Limb (tissue), 2 donors: ENCODE results near the gene DCHS1.
A peak's percentile ranks its signal among the peaks of the same experiment; 100 is the strongest.

Experiments
- DNase-seq, 2 donors: peaks; one replicate each; pipeline ENCODE4 v3.0.0-alpha.2; 2016; ENCODE audit errors: extremely low spot score in 2 of 2

Gene DCHS1

DNA sequence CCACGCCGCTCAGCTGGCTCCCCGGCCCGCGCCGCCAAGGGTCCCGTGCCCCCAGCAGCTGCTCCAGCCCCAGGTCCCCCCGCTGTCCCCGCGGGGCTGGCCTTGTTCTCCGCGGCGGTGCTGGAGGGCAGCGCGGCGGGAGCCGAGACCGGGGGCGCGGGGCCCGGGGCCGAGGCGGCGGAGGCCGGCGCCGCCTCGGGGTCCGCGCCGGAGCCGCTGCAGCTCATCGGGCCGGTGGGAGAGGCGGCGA is 43.7 kb downstream of the DCHS1 start:
- no peak for DNase-seq

DNA sequence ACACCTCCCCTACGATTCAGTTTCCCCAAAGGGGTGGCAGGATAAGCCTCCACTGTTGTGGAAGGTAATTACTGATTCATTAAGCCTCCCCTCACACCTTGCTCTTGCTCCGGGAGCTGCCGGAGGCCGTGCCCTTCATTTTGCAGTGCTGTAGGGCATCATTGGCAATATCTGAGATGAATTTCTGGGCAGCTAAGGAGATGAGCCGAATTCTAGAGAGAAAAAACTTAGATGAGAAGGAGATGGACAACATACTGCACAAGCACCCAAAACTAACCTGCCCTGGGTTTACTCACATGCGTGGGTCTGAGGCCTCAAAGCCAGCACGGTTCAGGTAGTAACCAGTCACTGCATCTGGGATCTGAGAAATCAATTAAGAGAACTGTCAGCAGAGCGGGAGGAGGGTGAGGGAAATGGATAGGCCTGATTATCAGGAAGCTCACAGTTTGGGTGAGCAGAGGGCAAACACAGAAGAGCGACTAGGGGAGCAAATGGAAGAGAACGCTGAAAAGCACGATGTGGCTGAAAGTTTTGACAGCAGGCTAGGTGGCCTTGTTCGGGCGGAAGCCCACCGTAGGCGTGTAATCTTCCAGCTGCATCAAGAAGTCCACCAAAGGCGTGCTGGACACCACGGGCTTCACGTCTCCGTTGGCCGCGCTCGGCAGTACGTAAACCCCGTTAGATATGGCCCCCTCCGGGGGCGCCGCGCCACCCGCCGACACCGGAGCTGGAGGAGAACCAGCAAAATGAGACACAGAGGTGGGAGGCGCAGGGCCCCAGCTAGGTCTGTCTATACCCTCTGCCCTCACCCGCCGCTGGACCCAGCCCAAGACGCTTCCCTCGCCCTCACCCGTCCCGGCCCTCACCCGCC is 44.3 kb downstream of the DCHS1 start:
- DNase-seq = no peak

DNA sequence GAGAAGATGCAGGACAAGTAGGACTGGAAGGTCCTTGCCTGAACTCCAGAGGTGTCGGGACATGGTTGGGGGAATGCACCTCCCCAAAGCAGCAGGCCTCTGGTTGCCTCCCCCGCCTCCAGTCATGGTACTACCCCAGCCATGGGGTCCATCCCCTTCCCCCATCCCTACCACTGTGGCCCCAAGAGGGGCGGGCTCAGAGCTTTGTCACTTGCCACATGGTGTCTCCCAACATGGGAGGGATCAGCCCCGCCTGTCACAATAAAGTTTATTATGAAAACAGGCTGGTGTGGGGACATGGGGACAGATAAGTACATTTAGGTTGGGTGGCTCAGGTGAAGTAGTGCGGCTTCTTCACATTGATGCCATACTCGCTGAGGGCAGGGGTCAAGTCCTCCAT is 45.0 kb downstream of the DCHS1 start:
- peak in 1 of 2 donors; percentile 26 for DNase-seq

DNA sequence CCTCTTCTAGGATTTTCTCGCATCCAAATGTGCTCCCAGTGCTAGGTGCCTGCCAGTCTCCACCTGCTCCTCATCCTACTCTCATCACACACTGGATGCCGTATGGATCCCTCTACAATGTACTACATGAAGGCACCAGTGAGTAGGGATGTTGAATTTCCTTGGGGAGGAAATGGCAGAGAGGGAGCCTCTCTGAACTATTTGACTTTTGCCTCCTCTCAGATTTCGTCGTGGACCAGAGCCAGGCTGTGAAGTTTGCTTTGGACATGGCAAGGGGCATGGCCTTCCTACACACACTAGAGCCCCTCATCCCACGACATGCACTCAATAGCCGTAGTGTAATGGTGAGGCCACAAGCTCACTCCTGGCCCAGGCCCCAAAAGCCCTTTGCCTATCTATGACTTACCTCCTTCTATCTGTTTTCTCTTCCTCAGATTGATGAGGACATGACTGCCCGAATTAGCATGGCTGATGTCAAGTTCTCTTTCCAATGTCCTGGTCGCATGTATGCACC is 46.0 kb downstream of the DCHS1 start:
- no peak for DNase-seq

DNA sequence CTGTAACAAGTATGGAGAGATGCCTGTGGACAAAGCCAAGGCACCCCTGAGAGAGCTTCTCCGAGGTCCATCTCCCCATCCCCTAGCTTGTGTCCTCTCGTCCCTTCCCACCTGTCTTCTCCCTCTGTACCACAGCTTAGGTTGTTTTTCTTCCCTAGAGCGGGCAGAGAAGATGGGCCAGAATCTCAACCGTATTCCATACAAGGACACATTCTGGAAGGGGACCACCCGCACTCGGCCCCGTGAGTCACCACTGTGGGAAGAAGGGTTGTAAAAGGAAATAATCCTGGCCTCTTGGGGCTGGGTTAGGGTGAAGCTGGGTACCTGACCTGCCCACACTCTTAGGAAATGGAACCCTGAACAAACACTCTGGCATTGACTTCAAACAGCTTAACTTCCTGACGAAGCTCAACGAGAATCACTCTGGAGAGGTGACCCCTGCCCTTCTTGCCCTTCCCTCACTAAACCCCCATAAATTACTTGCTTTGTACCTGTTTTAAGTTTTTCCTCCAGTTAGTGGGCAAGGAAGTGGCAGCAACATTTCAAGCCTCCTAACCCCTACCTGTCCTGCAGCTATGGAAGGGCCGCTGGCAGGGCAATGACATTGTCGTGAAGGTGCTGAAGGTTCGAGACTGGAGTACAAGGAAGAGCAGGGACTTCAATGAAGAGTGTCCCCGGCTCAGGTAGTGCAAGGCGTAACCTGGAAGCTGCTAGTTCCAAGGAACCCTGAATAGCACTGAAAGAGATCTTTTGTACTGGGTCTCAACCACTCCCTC is 46.7 kb downstream of the DCHS1 start:
- DNase-seq = peak in 1 of 2 donors; percentile 27

- DNase-seq = no peak
Observed at GRCh38 chr11:6608011-6608410, 47.6 kb downstream of the DCHS1 start.

GRCh38 chr11:6607190-6607795 is 48.3 kb downstream of the DCHS1 start:
- peak in 1 of 2 donors; percentile 12 for DNase-seq

DNA sequence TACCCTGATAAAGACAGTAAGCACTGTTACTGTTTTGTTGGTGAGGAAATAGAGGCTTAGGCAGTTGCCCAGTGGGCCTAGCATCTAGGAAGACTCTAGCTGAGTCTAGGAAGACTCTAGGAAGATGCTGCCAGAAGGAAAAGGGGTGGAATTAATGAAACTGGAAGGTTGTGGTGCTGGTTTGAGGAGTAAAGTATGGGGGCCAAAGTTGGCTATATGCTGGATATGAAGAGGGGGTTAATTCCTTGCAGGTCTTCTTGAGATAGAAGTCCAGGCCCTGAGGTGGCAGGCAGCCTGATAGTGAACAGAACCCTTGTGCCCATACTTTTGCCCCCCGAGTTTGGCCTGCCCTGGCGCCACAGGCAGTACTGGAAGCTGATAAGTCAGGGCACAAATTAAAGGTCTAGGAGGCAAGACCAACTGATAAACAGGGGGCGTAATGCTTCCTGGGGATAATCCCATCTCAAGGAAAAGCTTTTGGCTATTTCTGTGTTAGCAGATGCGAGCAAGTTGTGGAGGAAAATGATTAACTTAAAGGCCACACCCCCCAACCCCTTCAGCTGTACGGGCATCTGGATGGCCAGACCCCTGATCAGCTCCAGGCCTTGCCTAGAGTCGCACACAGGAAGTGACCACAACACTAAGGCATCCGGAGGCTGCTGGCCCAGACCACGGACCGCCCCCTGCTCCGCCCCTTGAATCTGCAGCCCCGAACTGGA is 49.0 kb downstream of the DCHS1 start:
- DNase-seq = peak; percentile 88 to 94

- no peak for DNase-seq
Observed at GRCh38 chr11:6604790-6605189, 50.8 kb downstream of the DCHS1 start.

DNA sequence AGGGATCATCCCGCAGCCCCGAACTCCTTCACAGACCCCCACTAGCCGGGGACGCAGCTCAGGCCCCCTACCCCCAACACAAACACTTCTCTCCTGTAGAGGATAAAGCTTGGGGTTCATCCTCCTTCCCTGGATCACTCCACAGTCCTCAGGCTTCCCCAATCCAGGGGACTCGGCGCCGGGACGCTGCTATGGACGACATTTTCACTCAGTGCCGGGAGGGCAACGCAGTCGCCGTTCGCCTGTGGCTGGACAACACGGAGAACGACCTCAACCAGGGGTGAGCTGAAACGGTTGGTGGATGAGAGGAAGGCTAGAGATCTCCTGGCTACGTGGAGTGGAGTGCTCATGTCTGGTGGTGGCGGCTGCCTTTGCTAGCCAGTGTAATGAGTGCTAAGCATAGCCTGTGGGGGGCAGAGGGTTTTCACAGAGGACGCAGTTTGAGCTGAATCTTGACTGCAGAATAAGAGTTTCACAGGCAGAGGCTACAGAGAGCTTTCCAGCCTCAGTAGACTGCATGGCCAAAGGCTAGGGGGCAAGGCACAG is 51.5 kb downstream of the DCHS1 start:
- peak; percentile 51 to 71 for DNase-seq

GRCh38 chr11:6603287-6604080 is 52.1 kb downstream of the DCHS1 start, which contains the start of the genes ILK and RRP8:
ILK (plus strand) TSS chr11:6603774; CDS start chr11:6604272, 498 bp downstream.
RRP8 (minus strand) TSS chr11:6603616; CDS start chr11:6603502, 114 bp downstream.
- DNase-seq = peak; percentile 92 to 93

GRCh38 chr11:6602096-6602940 is 53.3 kb downstream of the DCHS1 start:
- no peak for DNase-seq

- DNase-seq = no peak
Observed at GRCh38 chr11:6601041-6601461, 54.6 kb downstream of the DCHS1 start.

DNA sequence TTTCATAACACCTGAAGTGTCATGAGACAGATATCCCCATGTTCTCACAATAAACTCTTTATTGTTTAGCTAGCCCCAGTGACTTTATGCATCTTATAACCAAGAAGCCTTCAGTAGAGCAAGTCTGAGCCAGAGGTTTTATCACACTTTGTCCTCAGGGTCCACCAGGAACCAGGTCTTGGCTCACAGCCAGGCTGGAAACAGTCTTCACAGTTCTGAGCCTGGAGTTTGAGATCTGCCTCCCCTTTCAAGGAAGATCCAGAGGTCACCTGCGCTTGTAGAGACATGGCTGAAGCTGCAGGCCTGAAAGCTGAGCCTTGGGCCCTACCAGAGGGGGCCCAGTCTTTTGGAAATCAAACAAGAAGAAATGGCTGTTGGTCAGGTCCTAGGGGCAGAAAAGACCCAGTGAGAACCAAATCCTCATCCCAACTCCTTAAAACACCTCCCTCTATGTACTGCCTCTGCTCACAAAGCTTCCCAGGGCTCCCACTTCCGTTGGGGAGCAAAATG is 55.7 kb downstream of the DCHS1 start:
- DNase-seq = no peak

DNA sequence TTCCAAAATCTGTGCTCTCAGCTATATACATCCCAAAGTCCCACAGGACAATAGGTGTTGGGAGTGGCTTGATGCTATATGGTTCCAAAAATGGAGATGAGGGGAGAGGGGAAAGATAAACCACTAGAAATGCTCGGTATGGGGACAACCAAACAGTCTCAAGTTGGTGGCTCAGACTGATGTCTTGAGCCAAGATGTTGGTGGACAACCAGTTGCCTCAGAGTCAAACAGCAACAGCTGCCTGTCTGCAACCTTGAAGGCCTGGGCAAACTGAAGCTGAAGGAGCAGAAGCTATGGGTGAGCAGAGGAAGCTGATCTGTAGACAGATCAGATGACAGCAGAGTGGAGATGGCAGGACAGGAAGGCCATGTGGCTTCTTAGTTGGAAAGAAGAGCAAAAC is 56.2 kb downstream of the DCHS1 start:
- DNase-seq = no peak

DNA sequence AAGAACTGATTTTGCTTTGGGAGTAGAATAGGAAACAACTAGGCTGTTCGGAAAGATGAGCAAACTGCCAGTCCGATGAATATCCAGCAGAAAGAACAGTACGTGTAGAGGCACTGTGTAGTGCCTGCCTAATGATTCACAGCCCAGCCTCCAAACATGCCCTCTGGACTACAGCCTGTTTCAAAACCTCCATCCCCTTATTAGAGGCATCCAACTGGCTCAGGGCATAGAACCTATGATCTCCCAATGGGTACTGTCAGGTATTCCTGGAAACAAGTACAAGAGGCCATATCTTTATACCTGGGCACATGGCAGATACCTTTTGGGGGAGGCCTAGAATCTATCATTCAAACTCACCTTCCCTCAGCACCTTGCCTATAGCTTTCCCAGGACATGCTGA is 57.1 kb downstream of the DCHS1 start:
- no peak for DNase-seq

DNA sequence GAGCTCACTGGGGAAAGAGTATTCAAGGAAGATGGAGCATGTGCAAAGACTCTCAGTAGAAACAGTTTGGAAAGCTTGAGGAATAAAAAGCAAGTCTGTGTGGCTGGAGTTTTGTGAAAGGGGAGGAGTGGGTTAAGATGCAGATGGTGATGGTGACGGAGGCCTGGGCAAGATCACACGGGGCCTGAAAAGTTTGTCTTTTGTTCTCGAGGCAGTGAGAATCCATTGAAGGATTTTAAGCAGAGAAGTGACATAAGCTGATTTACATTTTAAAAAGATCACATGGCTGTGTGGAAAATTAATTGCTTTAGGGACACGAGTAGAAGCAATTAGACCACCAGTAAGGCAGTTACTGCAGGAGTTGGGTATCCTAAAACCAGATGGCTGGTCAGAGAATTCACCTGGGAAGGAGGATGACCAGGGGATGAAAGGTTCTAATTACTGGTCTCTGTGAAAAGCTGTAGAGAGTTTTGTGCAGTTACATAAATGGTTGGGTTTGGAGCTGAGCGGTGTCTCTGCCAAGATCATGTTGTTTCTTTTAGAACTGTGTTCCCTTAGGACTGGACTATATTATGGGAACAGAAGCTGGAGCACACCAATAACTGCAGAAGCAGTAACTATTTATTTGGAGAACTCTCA is 59.3 kb downstream of the DCHS1 start:
- DNase-seq = no peak

GRCh38 chr11:6594142-6594768 is 61.4 kb downstream of the DCHS1 start:
- no peak for DNase-seq
